Tibial nerve (tissue), 4 donors: ENCODE data around the gene LHFPL3. TPM values are rescaled to one million over a fixed set of nuclear protein-coding genes. Genes with fewer than 3 reads are reported as not detected.

Experiments
- DNase-seq, 2 donors: peaks; one replicate each; pipeline ENCODE4 v3.0.0-alpha.2; 2019; ENCODE audit warnings: low spot score in 2 of 2
- H3K27ac ChIP-seq, 4 donors: fragments of 200-600 bp; sonication (generic) in 3 of 4; one replicate each; pipeline ENCODE4 v1.5.1; 2017 to 2019; ENCODE audit warnings: mild to moderate bottlenecking in 1 of 4
- H3K27me3 ChIP-seq, 2 donors: fragments of 200-600 bp; sonication (generic) in 1 of 2; one replicate each; pipeline versions ENCODE4 v1.5.1 to v1.6.0; 2017 to 2019
- H3K36me3 ChIP-seq, 3 donors: fragments of 200-600 bp; sonication (generic); one replicate each; pipeline ENCODE4 v1.5.1; 2018 to 2019
- H3K4me1 ChIP-seq, 4 donors: fragments of 200-600 bp; sonication (generic) in 3 of 4; one replicate each; pipeline ENCODE4 v1.5.1; 2017 to 2019
- H3K4me3 ChIP-seq, 4 donors: fragments of 200-600 bp; sonication (generic) in 3 of 4; one replicate each; pipeline ENCODE4 v1.5.1; 2017 to 2019; ENCODE audit warnings: mild to moderate bottlenecking in 1 of 4, moderate library complexity in 1 of 4
- H3K9me3 ChIP-seq, 4 donors: fragments of 200-600 bp; sonication (generic) in 3 of 4; one replicate each; pipeline ENCODE4 v1.5.1; 2017 to 2019
- EP300 ChIP-seq, 2 donors: sonication (generic); formaldehyde crosslinking; IDR thresholded peaks; one replicate each; pipeline ENCODE4 v1.6.1; 2017; ENCODE audit warnings: antibody characterized with exemption in 2 of 2, mild to moderate bottlenecking in 1 of 2
- POLR2A ChIP-seq, 2 donors: fragments of 450-650 bp; IDR thresholded peaks; one replicate each; pipeline ENCODE4 v1.6.1; 2017; ENCODE audit warnings: antibody characterized with exemption in 2 of 2, mild to moderate bottlenecking in 2 of 2, moderate library complexity in 2 of 2
- WGBS, 2 donors: methylation state at CpG; one replicate each; pipeline ENCODE4 v1.1.5; 2018; 5-methylcytosine and 5-hydroxymethylcytosine counted together
- total RNA-seq, 4 donors: library from RNA; depleted of rRNA; stranded (reverse); fragments of >200 nt; gene quantifications; one replicate each; pipeline ENCODE4 v1.1.0, GENCODE V29; 2016
- TF ChIP-seq, protein P1 (sequence below), 5 experiments: fragments of 200-600 bp in 3 of 5; fragments of 450-650 bp in 2 of 5; sonication (generic) in 3 of 5; IDR thresholded peaks; one replicate each; pipeline ENCODE4 v1.5.1; 2016 to 2019; ENCODE audit warnings: antibody characterized with exemption in 5 of 5, mild to moderate bottlenecking in 3 of 5, moderate library complexity in 2 of 5

The LHFPL3 gene
- total RNA-seq, 4 donors from 2014 or later, result not detected

DNA sequence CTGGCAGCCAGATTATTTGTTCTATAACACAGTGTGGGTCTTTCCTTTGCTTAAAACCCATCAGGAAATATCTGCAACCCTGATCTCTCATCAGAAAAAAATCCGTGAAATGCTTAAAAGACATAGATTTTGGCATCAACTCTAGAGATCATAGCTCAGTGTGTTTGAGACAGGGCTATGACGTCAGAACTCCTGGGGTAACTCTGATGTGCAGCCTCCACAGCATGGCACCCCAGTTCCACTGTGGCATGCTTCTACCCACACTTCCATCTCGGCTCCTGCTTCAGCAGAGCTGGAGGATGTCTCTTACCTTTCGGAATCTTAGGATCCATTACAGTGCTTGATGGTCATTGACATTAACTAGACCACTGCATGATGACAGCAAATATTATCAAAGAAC lies 205.7 kb downstream of the LHFPL3 start:
- Histone ChIP-seq H3K36me3 (no peaks in the 10 kb centered on the region), H3K4me1 (no peaks in the 10 kb centered on the region), H3K27me3 (no peaks in the 10 kb centered on the region), H3K9me3 (no peaks in the 10 kb centered on the region), H3K4me3 (no peak overlapping the region), H3K27ac (no peak overlapping the region)
- TF ChIP-seq EP300 (IDR thresholded peaks at IDR 0.05) (no peak), POLR2A (IDR thresholded peaks at IDR 0.05) (no peak)
- TF ChIP-seq, protein P1, sequence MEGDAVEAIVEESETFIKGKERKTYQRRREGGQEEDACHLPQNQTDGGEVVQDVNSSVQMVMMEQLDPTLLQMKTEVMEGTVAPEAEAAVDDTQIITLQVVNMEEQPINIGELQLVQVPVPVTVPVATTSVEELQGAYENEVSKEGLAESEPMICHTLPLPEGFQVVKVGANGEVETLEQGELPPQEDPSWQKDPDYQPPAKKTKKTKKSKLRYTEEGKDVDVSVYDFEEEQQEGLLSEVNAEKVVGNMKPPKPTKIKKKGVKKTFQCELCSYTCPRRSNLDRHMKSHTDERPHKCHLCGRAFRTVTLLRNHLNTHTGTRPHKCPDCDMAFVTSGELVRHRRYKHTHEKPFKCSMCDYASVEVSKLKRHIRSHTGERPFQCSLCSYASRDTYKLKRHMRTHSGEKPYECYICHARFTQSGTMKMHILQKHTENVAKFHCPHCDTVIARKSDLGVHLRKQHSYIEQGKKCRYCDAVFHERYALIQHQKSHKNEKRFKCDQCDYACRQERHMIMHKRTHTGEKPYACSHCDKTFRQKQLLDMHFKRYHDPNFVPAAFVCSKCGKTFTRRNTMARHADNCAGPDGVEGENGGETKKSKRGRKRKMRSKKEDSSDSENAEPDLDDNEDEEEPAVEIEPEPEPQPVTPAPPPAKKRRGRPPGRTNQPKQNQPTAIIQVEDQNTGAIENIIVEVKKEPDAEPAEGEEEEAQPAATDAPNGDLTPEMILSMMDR (IDR thresholded peaks at IDR 0.05), result no peak
- no peak for DNase-seq
- 75 to 80% methylated on average over 4 of the region's 4 CpGs for WGBS, 2 donors

GRCh38 chr7:104535841-104536240 lies 207.4 kb downstream of the LHFPL3 start:
- WGBS, 2 donors, result 73 to 77% methylated on average over 6 of the region's 6 CpGs
- H3K4me3 ChIP-seq, result no peak overlapping the region
- no peaks in the 10 kb centered on the region for H3K27me3 ChIP-seq
- no peak for TF ChIP-seq EP300 (IDR thresholded peaks at IDR 0.05)
- no peak for TF ChIP-seq POLR2A (IDR thresholded peaks at IDR 0.05)
- TF ChIP-seq, protein P1 (IDR thresholded peaks at IDR 0.05), result no peak
- no peak overlapping the region for H3K27ac ChIP-seq
- H3K9me3 ChIP-seq, result no peaks in the 10 kb centered on the region
- no peaks in the 10 kb centered on the region for H3K36me3 ChIP-seq
- no peak for DNase-seq
- H3K4me1 ChIP-seq, result no peaks in the 10 kb centered on the region

DNA sequence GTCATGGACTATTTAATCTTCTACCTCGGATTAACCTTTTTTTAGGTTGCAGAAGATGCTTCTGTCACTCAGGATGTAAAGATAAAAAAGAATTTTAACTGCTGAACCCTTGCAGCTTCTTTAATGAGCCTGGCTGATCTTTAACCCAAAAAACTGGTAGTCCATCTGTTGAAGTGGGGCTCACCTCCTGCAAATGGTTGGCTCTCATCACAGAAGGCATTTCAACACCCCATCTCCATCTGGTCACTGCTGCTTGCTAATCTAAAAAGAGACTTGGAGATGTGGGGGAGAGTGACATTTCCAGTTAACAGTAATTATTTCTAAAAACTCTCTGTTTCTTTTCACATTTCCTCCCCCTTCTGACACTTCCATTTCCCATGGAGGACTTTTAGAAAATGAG lies 208.6 kb downstream of the LHFPL3 start:
- no peaks in the 10 kb centered on the region for H3K27me3 ChIP-seq
- no peak overlapping the region for H3K27ac ChIP-seq
- no peaks in the 10 kb centered on the region for H3K9me3 ChIP-seq
- no peak for TF ChIP-seq EP300 (IDR thresholded peaks at IDR 0.05)
- no peak for TF ChIP-seq POLR2A (IDR thresholded peaks at IDR 0.05)
- TF ChIP-seq, protein P1 (IDR thresholded peaks at IDR 0.05), result no peak
- H3K4me3 ChIP-seq, result no peak overlapping the region
- 18 to 41% methylated on average over 1 of the region's 1 CpG for WGBS, 2 donors
- DNase-seq, result no peak
- no peaks in the 10 kb centered on the region for H3K4me1 ChIP-seq
- H3K36me3 ChIP-seq, result no peaks in the 10 kb centered on the region

- TF ChIP-seq, protein P1 (IDR thresholded peaks at IDR 0.05), result no peak
- no peak for TF ChIP-seq POLR2A (IDR thresholded peaks at IDR 0.05)
- TF ChIP-seq EP300 (IDR thresholded peaks at IDR 0.05), result no peak
- H3K4me3 ChIP-seq, result no peak overlapping the region
- 75 to 76% methylated on average over 4 of the region's 4 CpGs for WGBS, 2 donors
- H3K4me1 ChIP-seq, result no peaks in the 10 kb centered on the region
- no peak for DNase-seq
- H3K9me3 ChIP-seq, result no peaks in the 10 kb centered on the region
- H3K36me3 ChIP-seq, result no peaks in the 10 kb centered on the region
- H3K27ac ChIP-seq, result no peak overlapping the region
- no peaks in the 10 kb centered on the region for H3K27me3 ChIP-seq
Measured at GRCh38 chr7:104538152-104538551, 209.7 kb downstream of the LHFPL3 start.

GRCh38 chr7:104541897-104542296 lies 213.5 kb downstream of the LHFPL3 start:
- Histone ChIP-seq H3K27ac (no peak overlapping the region), H3K4me1 (no peaks in the 10 kb centered on the region), H3K36me3 (no peaks in the 10 kb centered on the region), H3K27me3 (no peaks in the 10 kb centered on the region), H3K4me3 (no peak overlapping the region), H3K9me3 (no peaks in the 10 kb centered on the region)
- 58 to 61% methylated on average over 4 of the region's 4 CpGs for WGBS, 2 donors
- no peak for DNase-seq
- TF ChIP-seq POLR2A (IDR thresholded peaks at IDR 0.05) (no peak), EP300 (IDR thresholded peaks at IDR 0.05) (no peak)
- TF ChIP-seq, protein P1 (IDR thresholded peaks at IDR 0.05), result no peak
